Trophoblast cell (in vitro differentiated cells and primary cell): ENCODE data around the gene ZNF827.

ENCODE experiments used
- DNase-seq, 2 donors: peaks; one replicate each; pipeline ENCODE4 v3.0.0-alpha.2; 2016
- H2AFZ ChIP-seq: 2 replicates; pipeline ENCODE4 v1.6.1; 2013; ENCODE audit warnings: low read length, moderate library complexity, mild to moderate bottlenecking; ENCODE audit not compliant: insufficient read depth, poor library complexity
- H2AK5ac ChIP-seq: 2 replicates; pipeline ENCODE4 v1.6.1; 2013; ENCODE audit warnings: mild to moderate bottlenecking, low read length
- H2BK120ac ChIP-seq: 2 replicates; pipeline ENCODE4 v1.6.1; 2013; ENCODE audit warnings: low read length, mild to moderate bottlenecking, moderate library complexity; ENCODE audit not compliant: insufficient read depth, poor library complexity
- H2BK12ac ChIP-seq: 2 replicates; pipeline ENCODE4 v1.6.1; 2013; ENCODE audit warnings: mild to moderate bottlenecking, low read length, moderate library complexity
- H2BK5ac ChIP-seq: 2 replicates; pipeline ENCODE4 v1.6.1; 2013; ENCODE audit warnings: low read length, low read depth, moderate library complexity, mild to moderate bottlenecking; ENCODE audit not compliant: poor library complexity
- H3K14ac ChIP-seq: 2 replicates; pipeline ENCODE4 v1.6.1; 2013; ENCODE audit warnings: mild to moderate bottlenecking, low read length
- H3K18ac ChIP-seq: 2 replicates; pipeline ENCODE4 v1.6.1; 2013; ENCODE audit warnings: mild to moderate bottlenecking, low read length
- H3K23ac ChIP-seq: 2 replicates; pipeline ENCODE4 v1.6.1; 2013; ENCODE audit warnings: low read length
- H3K27ac ChIP-seq: 2 replicates; pipeline ENCODE4 v1.5.1; 2013; ENCODE audit warnings: low read depth, mild to moderate bottlenecking, inconsistent platforms, low read length, moderate library complexity
- H3K27me3 ChIP-seq: 2 replicates; pipeline ENCODE4 v1.6.1; 2013; ENCODE audit warnings: inconsistent platforms, mild to moderate bottlenecking, low read length, moderate library complexity; ENCODE audit not compliant: insufficient read depth
- H3K36me3 ChIP-seq, 2 experiments: 1 replicate in 1 of 2; 2 replicates in 1 of 2; pipeline ENCODE4 v1.6.1; 2013; ENCODE audit warnings: low read length in 2 of 2, mild to moderate bottlenecking in 2 of 2, moderate library complexity in 1 of 2; ENCODE audit not compliant: insufficient read depth in 2 of 2, control insufficient read depth in 1 of 2
- H3K4ac ChIP-seq: 2 replicates; pipeline ENCODE4 v1.6.1; 2013; ENCODE audit warnings: low read depth, mild to moderate bottlenecking, low read length, moderate library complexity
- H3K4me1 ChIP-seq, 2 experiments: 1 replicate in 1 of 2; 2 replicates in 1 of 2; pipeline ENCODE4 v1.6.1; 2013; ENCODE audit warnings: low read length in 2 of 2, mild to moderate bottlenecking in 2 of 2, moderate library complexity in 1 of 2; ENCODE audit not compliant: insufficient read depth in 2 of 2, control insufficient read depth in 1 of 2
- H3K4me2 ChIP-seq: 2 replicates; pipeline ENCODE4 v1.6.1; 2013; ENCODE audit warnings: inconsistent platforms, mild to moderate bottlenecking, low read length, moderate library complexity
- H3K4me3 ChIP-seq: 2 replicates; pipeline ENCODE4 v1.5.1; 2013; ENCODE audit warnings: mild to moderate bottlenecking, low read depth, low read length, inconsistent platforms
- H3K79me1 ChIP-seq: one replicate; pipeline ENCODE4 v1.6.1; 2013; ENCODE audit warnings: low read length
- H3K79me2 ChIP-seq: 2 replicates; pipeline ENCODE4 v1.6.1; 2013; ENCODE audit warnings: low read length, mild to moderate bottlenecking; ENCODE audit not compliant: control insufficient read depth, insufficient read depth, poor library complexity
- H3K9ac ChIP-seq: 2 replicates; pipeline ENCODE4 v1.6.1; 2013; ENCODE audit warnings: mild to moderate bottlenecking, low read length
- H3K9me3 ChIP-seq: 2 replicates; pipeline ENCODE4 v1.6.1; 2013; ENCODE audit warnings: low read depth, mild to moderate bottlenecking, control low read depth, inconsistent platforms, low read length; ENCODE audit not compliant: insufficient read depth
- H4K12ac ChIP-seq: 2 replicates; pipeline ENCODE4 v1.6.1; 2013; ENCODE audit warnings: low read depth, mild to moderate bottlenecking, low read length, moderate library complexity
- H4K8ac ChIP-seq: 2 replicates; pipeline ENCODE4 v1.6.1; 2013; ENCODE audit warnings: low read depth, mild to moderate bottlenecking, low read length, moderate library complexity
- H4K91ac ChIP-seq: one replicate; pipeline ENCODE4 v1.6.1; 2013; ENCODE audit warnings: low read depth, mild to moderate bottlenecking, low read length, moderate library complexity
- WGBS: extraction: QIAGEN DNeasy Blood & Tissue Kit; methylation state at CpG from one replicate; pipeline ENCODE4 v1.1.7; 2013; ENCODE audit warnings: missing lambda C conversion rate; ENCODE audit not compliant: insufficient read length, insufficient coverage; ENCODE audit errors: extremely low coverage; 5-methylcytosine and 5-hydroxymethylcytosine counted together

The ZNF827 gene

GRCh38 chr4:145863191-145863590 is 75.4 kb downstream of the ZNF827 start:
- no peak overlapping the region for H3K18ac ChIP-seq
- H3K9ac ChIP-seq, result no peak overlapping the region
- no peaks in the 10 kb centered on the region for H3K9me3 ChIP-seq
- H3K4me1 ChIP-seq, result no peaks in the 10 kb centered on the region
- H4K91ac ChIP-seq, result no peak overlapping the region
- no peak overlapping the region for H4K12ac ChIP-seq
- no CpG with 5 or more reads among the region's 2 CpGs for WGBS
- H2BK120ac ChIP-seq, result no peak overlapping the region
- no peak overlapping the region for H2AK5ac ChIP-seq
- DNase-seq, result no peak
- H2AFZ ChIP-seq, result no peak overlapping the region
- H3K4me3 ChIP-seq, result no peak overlapping the region
- H3K23ac ChIP-seq, result no peak overlapping the region
- H3K79me2 ChIP-seq, result peaks cover 2% of the 10 kb centered on the region
- H3K14ac ChIP-seq, result no peak overlapping the region
- H3K79me1 ChIP-seq, result peaks cover 2% of the 10 kb centered on the region
- H3K36me3 ChIP-seq, result peaks cover 2 to 12% of the 10 kb centered on the region in 2 experiments
- H3K27me3 ChIP-seq, result no peaks in the 10 kb centered on the region
- H2BK12ac ChIP-seq, result no peak overlapping the region
- no peak overlapping the region for H3K27ac ChIP-seq
- no peak overlapping the region for H2BK5ac ChIP-seq
- no peak overlapping the region for H3K4me2 ChIP-seq
- H3K4ac ChIP-seq, result no peak overlapping the region
- no peak overlapping the region for H4K8ac ChIP-seq

GRCh38 chr4:145861336-145862318 is 77.0 kb downstream of the ZNF827 start:
- Histone ChIP-seq H4K91ac (no peak overlapping the region), H3K79me1 (peaks cover 2% of the 10 kb centered on the region), H3K27me3 (no peaks in the 10 kb centered on the region), H3K36me3 (peaks cover 2 to 12% of the 10 kb centered on the region in 2 experiments), H3K4ac (no peak overlapping the region), H2BK5ac (no peak overlapping the region), H2AK5ac (no peak overlapping the region), H3K4me3 (no peak overlapping the region), H3K4me2 (no peak overlapping the region), H3K9ac (no peak overlapping the region), H3K14ac (no peak overlapping the region), H3K18ac (no peak overlapping the region), H3K9me3 (no peaks in the 10 kb centered on the region), H3K79me2 (peaks cover 2% of the 10 kb centered on the region), H3K27ac (no peak overlapping the region), H4K8ac (no peak overlapping the region), H2BK120ac (peak overlapping the region; percentile 31), H3K23ac (no peak overlapping the region), H3K4me1 (no peaks in the 10 kb centered on the region), H4K12ac (no peak overlapping the region), H2BK12ac (peak overlapping the region; percentile 17), H2AFZ (no peak overlapping the region)
- no peak for DNase-seq
- WGBS, result no CpG with 5 or more reads among the region's 16 CpGs

GRCh38 chr4:145860897-145861296 is 77.7 kb downstream of the ZNF827 start:
- no peak overlapping the region for H4K8ac ChIP-seq
- no peak overlapping the region for H3K4me2 ChIP-seq
- H4K12ac ChIP-seq, result no peak overlapping the region
- H2BK12ac ChIP-seq, result no peak overlapping the region
- no peak overlapping the region for H2BK120ac ChIP-seq
- H3K9ac ChIP-seq, result no peak overlapping the region
- peaks cover 4 to 12% of the 10 kb centered on the region in 2 experiments for H3K36me3 ChIP-seq
- H3K18ac ChIP-seq, result no peak overlapping the region
- no peak overlapping the region for H3K4me3 ChIP-seq
- H3K79me2 ChIP-seq, result peaks cover 2% of the 10 kb centered on the region
- H3K4me1 ChIP-seq, result no peaks in the 10 kb centered on the region
- no peak overlapping the region for H2AFZ ChIP-seq
- no peak overlapping the region for H3K27ac ChIP-seq
- no CpG with 5 or more reads among the region's 5 CpGs for WGBS
- H3K23ac ChIP-seq, result no peak overlapping the region
- H3K9me3 ChIP-seq, result no peaks in the 10 kb centered on the region
- H3K27me3 ChIP-seq, result no peaks in the 10 kb centered on the region
- H3K14ac ChIP-seq, result no peak overlapping the region
- H2AK5ac ChIP-seq, result no peak overlapping the region
- no peak overlapping the region for H2BK5ac ChIP-seq
- DNase-seq, result no peak
- no peak overlapping the region for H3K4ac ChIP-seq
- H3K79me1 ChIP-seq, result peaks cover 2% of the 10 kb centered on the region
- H4K91ac ChIP-seq, result no peak overlapping the region

- no peak for DNase-seq
- Histone ChIP-seq H3K4me3 (no peak overlapping the region), H3K36me3 (peaks cover 4 to 12% of the 10 kb centered on the region in 2 experiments), H2AFZ (no peak overlapping the region), H3K4me2 (no peak overlapping the region), H4K91ac (no peak overlapping the region), H3K79me2 (peaks cover 2% of the 10 kb centered on the region), H2BK5ac (no peak overlapping the region), H4K8ac (no peak overlapping the region), H3K79me1 (peaks cover 2% of the 10 kb centered on the region), H3K4me1 (no peaks in the 10 kb centered on the region), H4K12ac (no peak overlapping the region), H3K9me3 (no peaks in the 10 kb centered on the region), H2BK120ac (no peak overlapping the region), H2BK12ac (no peak overlapping the region), H3K4ac (no peak overlapping the region), H2AK5ac (no peak overlapping the region), H3K14ac (no peak overlapping the region), H3K27ac (no peak overlapping the region), H3K23ac (no peak overlapping the region), H3K27me3 (no peaks in the 10 kb centered on the region), H3K9ac (no peak overlapping the region), H3K18ac (no peak overlapping the region)
- WGBS, result no CpG with 5 or more reads among the region's 5 CpGs
Measured at GRCh38 chr4:145860446-145860845, 78.2 kb downstream of the ZNF827 start.
